Retinal pigment epithelial cell (primary cell): ENCODE measurements around the gene LSMEM2.

Experiments used
- DNase-seq: peaks from one replicate; pipeline ENCODE4 v3.0.0-alpha.2; 2010; ENCODE audit warnings: low read depth
- H3K4me3 ChIP-seq: 2 replicates; pipeline ENCODE4 v1.5.1; 2011; ENCODE audit warnings: mild to moderate bottlenecking, low read length, control low read depth, moderate library complexity
- TF ChIP-seq, protein P1 (sequence below): conservative IDR thresholded peaks from 2 replicates; pipeline ENCODE4 v1.5.1; 2011; ENCODE audit warnings: low read depth, low read length, control low read depth, inconsistent platforms

LSMEM2 gene

DNA sequence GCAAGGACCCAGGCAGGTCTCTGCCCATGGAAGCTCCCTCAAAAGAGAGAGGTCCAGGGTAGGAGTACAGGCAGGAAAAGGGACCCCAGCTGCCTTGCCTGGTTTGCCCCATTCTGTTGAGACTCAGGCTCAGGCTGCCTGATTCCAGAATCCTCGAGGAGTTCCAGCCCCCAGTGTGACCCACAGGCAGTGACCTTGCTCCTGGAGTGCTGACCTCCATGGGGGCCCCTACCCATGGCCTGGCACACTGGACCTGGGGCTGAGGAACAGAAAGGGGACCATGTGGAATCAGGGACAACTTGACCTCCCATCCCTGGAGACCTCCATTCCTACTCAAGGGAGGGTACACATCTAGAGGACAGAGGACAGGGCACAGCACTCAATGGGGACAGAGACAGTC is 13.3 kb upstream of the LSMEM2 start:
- no peak for DNase-seq
- TF ChIP-seq, protein P1, sequence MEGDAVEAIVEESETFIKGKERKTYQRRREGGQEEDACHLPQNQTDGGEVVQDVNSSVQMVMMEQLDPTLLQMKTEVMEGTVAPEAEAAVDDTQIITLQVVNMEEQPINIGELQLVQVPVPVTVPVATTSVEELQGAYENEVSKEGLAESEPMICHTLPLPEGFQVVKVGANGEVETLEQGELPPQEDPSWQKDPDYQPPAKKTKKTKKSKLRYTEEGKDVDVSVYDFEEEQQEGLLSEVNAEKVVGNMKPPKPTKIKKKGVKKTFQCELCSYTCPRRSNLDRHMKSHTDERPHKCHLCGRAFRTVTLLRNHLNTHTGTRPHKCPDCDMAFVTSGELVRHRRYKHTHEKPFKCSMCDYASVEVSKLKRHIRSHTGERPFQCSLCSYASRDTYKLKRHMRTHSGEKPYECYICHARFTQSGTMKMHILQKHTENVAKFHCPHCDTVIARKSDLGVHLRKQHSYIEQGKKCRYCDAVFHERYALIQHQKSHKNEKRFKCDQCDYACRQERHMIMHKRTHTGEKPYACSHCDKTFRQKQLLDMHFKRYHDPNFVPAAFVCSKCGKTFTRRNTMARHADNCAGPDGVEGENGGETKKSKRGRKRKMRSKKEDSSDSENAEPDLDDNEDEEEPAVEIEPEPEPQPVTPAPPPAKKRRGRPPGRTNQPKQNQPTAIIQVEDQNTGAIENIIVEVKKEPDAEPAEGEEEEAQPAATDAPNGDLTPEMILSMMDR = no peak
- no peak overlapping the region for H3K4me3 ChIP-seq

GRCh38 chr3:50266017-50266416 is 12.9 kb upstream of the LSMEM2 start:
- no peak overlapping the region for H3K4me3 ChIP-seq
- DNase-seq = no peak
- TF ChIP-seq, protein P1 = no peak

DNA sequence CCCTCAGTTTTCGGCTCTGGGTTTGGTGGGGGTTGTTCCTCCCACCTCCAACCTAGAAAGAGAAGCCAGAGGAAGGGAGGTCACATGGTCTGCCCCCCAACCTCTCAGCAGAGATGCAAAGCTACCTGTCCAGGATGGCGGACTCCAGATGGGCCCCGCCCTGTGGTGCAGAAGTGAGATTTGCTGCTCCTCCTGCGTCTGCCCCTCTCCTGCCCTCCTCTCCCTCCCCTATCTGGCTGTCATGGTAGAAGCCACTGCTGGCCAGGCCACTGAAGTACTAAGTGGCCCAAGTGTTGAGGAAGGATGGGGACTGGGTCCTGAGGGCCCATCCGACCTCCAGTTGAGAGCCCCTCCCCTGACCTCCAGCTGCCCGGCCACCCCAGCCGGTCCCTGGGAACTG is 12.1 kb upstream of the LSMEM2 start:
- DNase-seq = no peak
- peak overlapping the region; percentile 51 for H3K4me3 ChIP-seq

DNA sequence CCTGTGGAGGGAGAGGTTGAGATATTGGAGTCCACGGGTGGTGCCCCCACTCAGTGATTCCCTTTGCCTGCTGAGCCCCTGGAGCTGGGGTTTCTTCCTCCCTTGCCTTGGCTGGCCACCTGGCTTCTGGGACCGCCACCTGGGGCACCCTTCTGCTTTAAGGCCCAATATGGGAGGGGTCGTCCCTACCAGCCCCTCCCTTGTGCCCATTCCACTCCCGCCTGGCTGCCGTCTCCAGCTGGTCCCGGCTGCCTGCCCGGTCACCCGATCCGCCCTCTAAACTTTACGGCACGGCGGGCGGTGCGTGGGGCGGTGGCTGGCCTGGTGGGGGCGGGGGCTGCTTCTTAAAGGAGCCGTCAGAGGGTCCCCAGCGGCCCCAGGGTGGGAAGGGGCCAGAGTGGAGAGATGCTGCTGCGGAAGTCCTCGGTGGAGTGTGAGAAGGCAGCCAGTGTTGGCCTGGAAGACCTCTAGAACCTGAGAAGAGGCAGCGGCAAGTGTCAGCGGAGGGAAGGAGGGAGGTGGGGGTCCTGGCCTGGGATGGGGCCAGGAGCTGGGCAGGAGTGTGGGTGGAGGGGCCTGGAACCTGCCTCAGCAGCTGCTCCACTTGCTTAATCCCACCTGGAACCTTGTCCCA is 11.5 kb upstream of the LSMEM2 start:
- no peak for DNase-seq
- peak overlapping the region; percentile 51 for H3K4me3 ChIP-seq

More for the DNA sequence above, 12.1 kb upstream of the LSMEM2 start:
- TF ChIP-seq, protein P1 = no peak

GRCh38 chr3:50268276-50268675 is 10.6 kb upstream of the LSMEM2 start:
- peak overlapping the region; percentile 51 for H3K4me3 ChIP-seq
- DNase-seq = no peak
- TF ChIP-seq, protein P1 = no peak

More for the DNA sequence above, 11.5 kb upstream of the LSMEM2 start:
- TF ChIP-seq, protein P1 = peak; percentile 13

GRCh38 chr3:50268703-50269451 is 10.0 kb upstream of the LSMEM2 start, which contains the start of gene SEMA3B:
TSS of gene SEMA3B (plus strand) at chr3:50269147. CDS start at chr3:50269241, 94 bp downstream.
- peak; percentile 81 for DNase-seq
- TF ChIP-seq, protein P1 = no peak
- H3K4me3 ChIP-seq = peak within 1 kb of the TSS; percentile 51
